NCI-H2081 treated with DMSO at 0.1 percent for 48 hours (cell line): ENCODE results near the gene LSM4.

Source experiments
- DNase-seq: peaks from one replicate; lab custom pipeline; 2025; lab: John Stamatoyannopoulos, UW

LSM4 gene

DNA sequence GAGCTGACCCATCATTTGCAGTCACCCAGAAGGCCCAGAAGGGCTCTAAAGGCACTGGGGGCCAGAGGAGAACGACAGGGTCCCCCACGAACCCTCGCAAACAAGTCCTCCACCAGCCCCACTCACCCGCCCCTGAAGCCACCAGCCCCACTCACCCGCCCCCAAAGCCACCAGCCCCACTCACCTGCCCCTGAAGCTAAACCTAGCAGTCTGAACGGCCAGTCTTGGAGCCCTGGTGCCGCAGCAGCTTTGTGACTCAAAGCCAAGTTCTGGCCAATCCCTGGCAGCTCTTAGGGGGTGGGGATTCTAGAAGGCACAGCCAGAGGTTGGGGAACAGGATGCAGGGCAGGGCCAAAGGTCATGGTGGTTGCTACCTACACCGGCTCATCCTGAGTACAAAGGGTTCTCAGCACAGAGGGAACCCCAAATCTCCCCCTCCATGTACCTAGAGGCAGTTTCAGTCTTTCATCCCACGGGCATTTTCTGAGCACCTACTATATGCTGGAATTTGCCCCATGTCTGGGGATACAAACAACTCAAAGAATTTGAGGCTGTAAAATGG is 48.6 kb downstream of the LSM4 start, which contains the start of gene IQCN:
IQCN (minus strand) TSS at position 234 of the 562 bp plus-strand sequence. CDS start 4,974 bp downstream, outside the sequence.
- DNase-seq = no peak

GRCh38 chr19:18273561-18274218 is 49.2 kb downstream of the LSM4 start:
- DNase-seq = no peak

DNA sequence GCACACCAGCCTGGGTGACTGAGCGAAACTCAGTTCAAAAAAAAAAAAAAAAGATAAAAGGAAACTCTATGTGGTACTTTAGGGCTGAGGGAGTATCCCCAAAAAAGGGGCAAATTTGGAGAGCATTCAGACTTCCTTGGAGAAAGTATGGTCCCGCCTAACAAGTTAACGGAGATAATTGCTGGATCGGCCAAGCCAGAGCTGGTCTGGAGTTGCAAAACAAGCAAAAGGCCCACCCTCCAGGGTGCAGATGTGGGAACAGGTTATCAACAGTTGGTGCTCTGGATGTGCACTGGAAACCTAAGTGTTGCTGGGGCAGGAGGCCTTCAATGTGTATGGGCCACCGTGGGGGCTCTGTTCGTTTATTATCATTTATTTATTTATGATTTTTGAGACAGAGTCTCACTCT is 51.4 kb downstream of the LSM4 start:
- DNase-seq = no peak

GRCh38 chr19:18270326-18270725 is 52.5 kb downstream of the LSM4 start:
- no peak for DNase-seq

DNA sequence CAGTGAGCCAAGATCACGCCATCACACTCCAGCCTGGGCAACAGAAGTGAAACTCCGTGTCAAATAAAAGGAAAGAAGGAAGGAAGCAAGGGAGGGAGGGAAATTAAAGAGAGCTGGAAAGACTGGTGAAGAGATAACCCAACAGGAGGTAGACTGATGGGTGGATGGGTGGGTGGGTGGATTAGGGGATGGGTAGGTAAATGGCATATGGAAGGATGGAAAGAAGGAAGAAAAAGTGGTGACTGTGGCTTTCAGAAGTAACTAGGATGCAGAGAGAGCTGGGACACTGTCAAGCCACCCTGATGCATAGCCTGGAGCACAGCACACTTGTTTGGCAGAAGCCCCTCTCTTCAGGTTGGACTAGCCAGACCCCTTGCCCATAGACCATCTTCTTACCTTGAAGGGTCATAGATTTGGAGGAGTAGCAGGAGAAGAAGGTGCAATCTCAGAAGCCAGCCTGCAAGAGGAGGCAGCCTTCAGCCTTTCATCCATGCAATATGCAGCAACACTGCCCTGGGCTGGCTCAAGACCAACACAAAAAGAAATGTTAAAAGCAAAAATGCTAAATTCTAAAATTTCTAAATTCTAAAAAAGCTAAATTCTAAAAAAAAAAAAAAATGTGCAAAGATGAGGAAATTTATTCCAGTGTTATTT is 53.7 kb downstream of the LSM4 start:
- no peak for DNase-seq

DNA sequence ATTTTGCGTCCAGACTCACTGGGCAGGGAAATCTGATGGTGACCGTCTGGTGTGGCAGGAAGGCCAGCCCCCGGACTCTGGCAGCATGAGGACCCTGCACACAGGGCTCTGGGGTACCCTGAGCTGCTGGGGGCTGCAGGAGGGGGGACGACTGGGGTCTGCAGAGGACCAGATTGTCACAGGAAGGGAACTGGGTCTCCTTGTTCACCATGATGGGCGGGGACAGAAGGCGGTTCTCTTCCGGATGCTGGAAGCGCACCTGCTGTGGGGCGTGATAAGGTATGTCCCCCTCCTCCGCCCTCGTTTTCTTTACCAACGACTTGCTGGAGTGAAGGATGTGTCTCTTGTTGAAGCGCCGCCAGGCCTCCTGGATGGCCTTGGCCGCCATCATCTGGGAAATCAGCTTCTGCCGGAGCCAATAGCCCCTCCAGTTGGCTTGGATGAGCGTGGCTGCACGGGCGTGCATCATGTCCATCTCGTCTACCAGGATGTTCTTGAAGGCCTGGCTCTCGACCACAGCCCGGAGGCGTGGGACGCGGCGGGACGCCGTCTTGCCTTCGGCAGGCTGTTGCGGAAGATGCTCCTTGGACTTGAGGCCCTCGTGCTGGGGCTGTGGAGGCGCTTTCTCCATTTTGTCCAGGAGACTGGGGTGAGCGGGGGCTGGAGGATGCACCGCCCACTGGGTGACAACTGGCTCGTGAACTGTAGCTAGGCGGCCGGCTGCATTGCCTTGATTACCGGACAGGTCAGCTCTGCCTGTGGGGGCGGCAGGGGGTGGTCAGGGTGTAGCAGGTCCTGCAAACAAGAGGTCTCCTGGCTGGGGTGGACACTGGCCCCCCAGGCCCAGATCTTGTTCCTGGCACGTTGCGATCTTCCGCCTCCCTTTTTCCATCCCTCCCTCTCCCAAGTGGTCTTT is 55.8 kb downstream of the LSM4 start:
- DNase-seq = no peak

DNA sequence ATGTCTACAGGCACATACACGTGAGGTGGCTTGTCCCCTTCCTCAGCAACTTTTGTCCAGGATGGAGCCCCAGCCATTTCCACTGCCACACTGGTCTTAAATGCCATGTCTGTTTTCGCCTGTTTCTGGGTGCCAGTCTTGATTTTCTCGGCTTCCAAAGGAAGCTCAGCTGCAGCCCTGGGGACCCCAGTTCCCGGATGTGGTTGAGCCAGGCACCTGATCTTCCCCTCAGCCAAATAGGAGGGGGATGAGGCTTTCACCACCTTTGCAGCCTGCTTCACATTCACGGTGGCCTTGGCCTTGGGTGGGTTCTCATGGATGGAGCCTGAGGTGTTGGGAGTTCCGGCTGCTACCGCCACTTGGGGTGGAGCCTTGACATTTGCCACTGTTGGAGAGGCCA is 57.3 kb downstream of the LSM4 start:
- no peak for DNase-seq

DNA sequence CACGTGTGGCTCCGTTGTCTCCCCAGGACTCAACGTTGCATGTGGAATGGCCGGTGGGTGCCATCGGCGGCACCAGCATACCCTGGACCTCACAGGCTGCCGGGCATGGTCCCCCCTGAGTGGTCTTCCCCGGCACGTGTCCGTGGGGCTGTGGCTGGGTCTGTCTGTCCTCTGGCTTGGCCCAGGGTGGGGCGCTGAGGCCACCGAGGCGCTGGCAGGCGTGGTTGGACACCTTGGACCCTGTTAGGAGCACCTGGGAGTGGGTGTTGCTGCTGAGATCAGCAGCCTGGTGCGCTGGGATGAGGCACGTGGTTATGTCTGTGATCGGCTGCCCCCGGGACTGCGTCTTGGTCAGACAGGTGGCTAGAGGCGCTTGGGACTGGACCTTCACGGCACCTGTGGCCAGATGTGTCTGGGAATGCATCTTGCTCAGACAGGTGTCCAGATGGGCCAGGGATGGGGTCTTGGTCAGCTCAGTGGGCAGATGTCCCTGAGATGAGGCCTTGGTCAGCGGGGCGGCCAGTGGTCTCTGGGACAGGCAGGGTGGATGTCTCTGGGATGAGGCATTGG is 57.8 kb downstream of the LSM4 start:
- no peak for DNase-seq

DNA sequence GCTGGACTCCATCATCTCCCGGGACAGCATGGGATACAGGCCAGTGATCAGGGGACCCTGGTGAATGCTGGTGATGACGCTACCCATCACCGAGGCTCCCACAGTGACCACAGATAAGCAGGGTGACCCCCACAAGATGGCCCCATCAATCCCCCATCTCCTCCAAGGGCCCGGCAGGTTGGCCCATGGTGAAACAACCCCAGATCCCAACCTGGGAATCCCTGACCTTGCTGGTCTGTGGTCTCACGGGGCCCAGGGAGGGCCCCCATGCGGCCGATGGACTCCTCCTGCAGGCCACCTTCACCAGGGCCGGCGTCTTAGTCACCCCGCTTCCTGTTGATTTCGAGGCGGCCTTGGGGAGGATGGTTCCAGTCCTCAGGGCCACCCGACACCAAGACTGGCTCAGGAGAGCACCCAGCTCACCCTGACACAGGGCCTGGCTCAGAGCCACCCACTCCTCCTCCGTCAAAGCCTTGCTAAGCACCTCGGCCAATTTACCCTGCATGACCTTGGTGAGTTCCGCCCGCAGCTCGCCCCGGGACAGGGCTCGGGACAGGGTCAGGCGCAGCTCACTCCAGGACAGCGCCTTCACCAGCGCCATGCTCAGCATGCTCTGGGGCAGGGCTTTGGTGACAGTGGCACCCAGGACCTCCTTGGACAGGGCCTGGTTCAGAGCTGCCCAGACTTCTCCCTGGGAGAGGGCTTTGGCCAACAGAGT is 58.6 kb downstream of the LSM4 start:
- DNase-seq = no peak

DNA sequence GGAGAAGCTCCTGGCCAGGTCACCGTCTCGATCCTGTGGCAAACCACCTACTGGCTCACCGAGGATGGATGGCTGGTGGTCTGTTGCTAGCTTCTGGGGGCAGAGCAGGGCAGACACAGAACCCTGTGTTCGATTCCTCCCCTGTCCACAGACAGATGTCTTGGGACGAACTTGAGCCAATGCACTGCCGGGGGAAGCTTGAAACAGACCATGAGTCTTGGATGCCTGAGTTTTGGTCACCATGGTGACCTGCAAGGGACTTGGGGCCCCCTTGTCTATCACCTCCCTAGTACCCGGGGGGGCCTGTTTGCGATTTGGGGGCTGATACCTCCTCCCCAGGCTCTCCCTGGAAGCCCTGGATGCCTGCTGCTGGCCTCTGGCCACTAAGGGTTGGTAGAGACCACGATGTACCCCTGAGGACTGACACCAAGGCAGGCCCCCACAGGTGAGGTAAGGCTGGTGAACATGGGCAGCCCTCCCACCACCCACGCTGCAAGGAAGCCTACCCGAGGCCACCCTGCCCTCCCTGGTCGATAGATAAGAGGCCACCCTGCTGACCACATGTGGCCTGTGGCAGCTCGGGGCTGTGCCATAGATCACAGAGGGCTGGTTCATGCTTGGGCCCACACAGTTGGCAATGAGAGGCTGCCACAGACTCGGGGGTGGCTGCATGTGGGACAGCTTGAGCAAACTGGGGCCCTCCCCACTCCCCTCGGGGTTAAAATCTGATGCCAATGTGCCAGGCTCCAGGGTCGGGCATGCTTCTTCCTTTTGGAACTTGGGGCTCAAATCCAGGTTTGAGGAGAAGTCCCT is 59.3 kb downstream of the LSM4 start:
- no peak for DNase-seq

DNA sequence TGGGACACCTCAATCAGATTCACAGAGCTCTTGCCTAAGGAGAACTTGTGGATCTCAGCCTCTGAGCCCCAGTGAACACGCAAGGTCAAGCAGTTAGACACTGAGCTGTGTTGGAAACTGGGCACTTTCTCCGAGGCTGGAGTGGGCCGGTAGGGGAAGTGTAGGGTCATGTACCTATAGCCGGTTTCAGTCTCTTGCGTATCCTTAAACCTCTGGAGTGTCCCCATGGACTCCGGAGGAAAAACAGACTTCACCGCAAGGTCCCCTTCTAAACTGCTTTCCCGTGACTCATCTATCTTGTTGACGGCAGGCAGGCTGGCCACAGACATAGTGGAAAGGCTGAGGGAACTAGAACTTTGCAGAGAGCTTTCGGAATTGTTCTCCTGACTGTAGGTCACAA is 60.0 kb downstream of the LSM4 start:
- no peak for DNase-seq

DNA sequence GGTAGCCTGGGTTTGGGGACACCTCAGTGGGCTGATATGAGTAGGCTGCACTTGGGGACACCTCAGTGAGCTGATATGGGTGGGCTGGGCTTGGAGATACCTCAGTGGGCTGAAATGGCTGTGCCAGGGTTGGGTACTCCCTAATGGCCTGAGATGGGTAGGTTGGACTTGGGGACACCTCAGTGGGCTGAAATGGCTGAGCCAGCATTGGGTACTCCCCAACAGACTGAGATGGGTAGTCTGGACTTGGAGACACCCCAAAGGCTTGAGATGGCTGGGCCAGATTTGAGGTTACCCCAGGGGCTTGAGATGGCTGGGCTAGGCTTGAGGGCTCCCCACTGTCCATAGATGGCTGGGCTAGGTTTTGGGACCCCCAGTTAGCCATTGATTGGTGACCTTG is 60.7 kb downstream of the LSM4 start:
- DNase-seq = no peak

GRCh38 chr19:18261474-18261873 is 61.4 kb downstream of the LSM4 start:
- no peak for DNase-seq

- DNase-seq = no peak
Measured at GRCh38 chr19:18259893-18260292, 63.0 kb downstream of the LSM4 start.

GRCh38 chr19:18257503-18258470 is 65.1 kb downstream of the LSM4 start:
- no peak for DNase-seq
